NCI-H82 treated with DMSO at 0.1 percent for 48 hours (cell line): ENCODE results near the gene NANOS3.

Experiments
- DNase-seq: peaks from one replicate; lab custom pipeline; 2025; ENCODE audit not compliant: unreplicated experiment; lab: John Stamatoyannopoulos, UW

NANOS3 gene

DNA sequence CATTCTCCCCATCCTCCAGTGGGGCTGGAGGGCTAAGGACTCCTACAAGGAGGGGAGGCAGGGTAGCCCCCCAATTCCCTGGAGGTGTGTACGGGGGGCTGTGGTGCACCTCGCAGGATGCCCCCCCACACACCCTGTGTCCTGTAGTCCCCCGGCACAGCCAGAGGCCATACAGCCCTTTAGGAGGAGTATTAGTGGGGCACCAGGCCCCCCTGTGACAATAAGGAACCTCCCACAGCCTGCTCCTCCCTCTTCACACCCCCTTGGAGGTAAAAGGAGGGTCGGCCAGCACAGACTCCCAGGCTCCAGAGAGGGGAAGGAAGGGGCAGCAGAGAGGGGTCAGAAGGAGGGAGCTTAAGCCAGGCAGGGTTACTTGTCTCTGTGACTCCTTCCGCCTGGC lies at the start of gene NANOS3:
NANOS3 (plus strand) TSS at position 301 of the 400 bp plus-strand sequence. CDS start 115 bp downstream, outside the sequence.
- DNase-seq: no peak

DNA sequence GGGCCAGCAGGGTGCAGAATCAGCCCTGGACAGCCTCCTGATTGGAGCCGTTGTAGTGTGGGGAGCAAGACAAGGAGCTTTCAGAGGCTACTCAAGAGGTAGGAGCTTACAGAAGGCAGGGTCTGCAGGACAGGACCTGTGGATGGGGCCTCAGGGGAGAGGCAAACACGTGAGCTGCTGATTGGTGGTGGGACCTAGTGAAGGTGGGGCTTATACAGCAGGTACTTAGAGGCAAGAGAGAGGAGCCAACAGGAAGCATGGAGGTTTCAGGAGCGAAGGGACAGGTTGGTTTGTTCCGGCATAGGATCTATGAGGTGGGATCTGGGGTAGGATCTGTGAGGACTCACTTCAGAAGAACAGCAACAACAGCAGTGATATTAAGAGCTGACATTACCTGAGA lies 49.3 kb upstream of the NANOS3 start:
- DNase-seq: no peak

- DNase-seq: no peak
Observed at GRCh38 chr19:13830114-13830740, 46.7 kb upstream of the NANOS3 start.

- DNase-seq: no peak
Observed at GRCh38 chr19:13830741-13831536, 46.0 kb upstream of the NANOS3 start.

DNA sequence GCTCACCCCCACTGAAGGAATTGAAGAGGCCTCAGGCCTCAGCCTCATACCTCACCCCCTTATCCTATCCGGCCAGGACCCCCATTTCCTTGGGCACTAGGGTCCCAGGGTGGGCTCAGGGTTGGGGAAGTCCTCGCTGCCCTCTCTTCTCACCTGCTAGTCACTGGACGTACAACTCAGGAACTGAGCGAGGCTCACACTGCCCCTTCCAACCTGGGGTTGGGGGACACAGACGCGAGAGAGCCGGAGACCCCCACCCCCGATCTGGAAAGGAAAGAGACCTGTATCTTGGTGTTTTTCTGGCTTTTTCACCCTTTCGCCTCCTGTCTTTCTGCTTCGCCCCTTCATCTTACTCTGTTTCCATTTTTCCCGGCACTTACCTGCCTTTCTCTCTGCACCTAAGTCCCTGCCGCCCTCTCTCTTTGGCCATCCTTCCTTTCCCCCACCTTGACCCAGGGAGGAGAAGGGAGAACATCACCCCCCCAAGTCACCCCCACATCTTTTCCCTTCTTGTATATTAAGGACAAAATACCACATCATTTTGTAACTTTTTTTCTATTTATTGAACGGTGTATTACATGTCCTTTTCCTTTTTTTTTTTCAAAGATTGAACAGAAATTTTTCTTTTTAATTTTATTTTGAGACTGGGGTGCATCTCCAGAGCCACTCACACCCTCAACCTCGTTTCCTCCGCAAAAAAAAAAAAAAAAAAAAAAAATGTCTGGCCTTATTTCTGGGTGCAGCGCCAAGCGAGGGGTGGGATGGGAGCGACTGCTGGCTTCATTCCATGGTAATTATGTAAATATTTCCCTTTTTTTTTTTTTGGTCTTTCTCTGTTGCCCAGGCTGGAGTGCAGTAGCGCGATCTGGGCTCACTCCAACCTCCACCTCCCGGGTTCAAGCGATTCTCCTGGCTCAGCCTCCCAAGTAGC lies 45.1 kb upstream of the NANOS3 start:
- DNase-seq: no peak

DNA sequence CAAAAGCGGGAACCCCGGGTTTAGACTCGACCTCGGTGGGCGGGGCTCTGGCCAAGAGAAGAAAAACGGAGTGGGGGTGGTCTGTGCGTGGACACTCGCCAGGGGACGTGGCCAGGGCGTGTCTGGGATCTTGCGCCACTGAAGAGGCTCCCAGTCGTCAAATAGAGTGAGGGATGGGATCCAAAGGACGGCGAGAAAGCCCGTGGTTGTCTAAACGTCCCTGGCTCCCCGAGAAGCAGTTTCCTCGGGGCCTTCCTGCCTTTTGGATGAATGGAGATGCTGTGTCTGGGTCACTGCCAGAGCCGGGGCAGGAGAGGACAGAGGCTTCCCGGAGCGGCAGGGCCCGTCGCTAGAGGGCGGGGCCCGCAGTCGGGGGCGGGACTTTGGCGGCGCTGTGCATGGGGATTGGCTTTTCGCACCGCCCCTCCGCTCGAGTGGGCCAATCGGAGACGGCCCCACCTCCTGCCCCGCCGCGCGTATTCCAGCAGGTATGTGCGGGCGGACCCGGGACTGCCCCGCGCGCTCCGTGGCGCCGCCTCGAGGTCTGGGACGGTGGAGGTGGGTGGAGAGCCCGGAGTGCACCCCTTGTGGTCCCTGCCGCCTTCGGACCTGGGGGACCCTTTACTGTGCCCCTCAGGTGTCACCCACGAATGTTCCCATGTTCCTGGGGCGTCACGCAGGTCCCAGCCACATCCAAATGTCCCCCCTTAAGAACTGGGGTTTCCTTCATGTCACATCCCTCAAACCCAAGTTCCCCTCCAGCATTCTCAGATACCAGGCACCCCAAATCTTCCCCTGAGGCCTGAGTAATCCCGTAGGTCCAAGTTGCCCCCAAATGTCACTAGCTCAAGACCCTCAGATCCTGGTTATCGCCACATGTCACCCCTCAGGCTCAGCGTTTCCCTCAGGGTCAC lies 43.3 kb upstream of the NANOS3 start:
- peak; percentile 54 for DNase-seq

GRCh38 chr19:13834244-13835069 lies 42.5 kb upstream of the NANOS3 start:
- DNase-seq: no peak

GRCh38 chr19:13835791-13836723 lies 40.9 kb upstream of the NANOS3 start:
- no peak for DNase-seq

DNA sequence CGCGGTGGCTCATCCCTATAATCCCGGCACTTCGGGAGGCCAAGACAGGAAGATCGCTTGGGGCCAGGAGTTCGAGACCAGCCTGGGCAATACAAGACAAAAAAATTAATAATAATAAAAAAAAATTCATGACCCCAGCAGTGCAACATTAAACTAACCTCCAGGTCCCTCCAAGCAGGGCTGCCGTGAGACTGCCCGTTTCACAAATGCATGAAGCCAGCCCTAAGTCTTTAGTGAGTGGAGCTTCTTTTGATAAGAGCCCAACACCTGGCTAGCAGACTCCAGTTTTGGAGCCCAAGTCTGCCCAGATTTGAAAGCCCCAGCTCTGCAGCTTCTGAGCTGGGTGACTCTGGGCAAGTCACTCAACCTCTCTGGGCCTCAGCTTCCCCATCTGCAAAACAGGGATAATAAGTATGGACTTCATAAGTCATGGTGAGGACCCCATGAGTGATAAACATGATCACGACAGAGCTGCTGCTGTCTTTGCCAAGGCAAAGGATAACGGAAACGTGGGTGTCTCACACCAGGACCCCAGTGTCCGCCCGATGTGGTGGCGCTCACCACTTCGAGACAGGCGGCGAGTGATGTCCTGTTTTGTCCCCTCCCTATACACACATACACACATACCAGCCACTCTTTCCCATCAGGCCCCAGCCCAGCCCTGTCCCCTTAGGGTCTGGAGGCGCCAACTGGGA lies 38.4 kb upstream of the NANOS3 start:
- DNase-seq: no peak

GRCh38 chr19:13839130-13839937 lies 37.6 kb upstream of the NANOS3 start:
- DNase-seq: no peak

- DNase-seq: no peak
Observed at GRCh38 chr19:13839938-13840304, 37.0 kb upstream of the NANOS3 start.

DNA sequence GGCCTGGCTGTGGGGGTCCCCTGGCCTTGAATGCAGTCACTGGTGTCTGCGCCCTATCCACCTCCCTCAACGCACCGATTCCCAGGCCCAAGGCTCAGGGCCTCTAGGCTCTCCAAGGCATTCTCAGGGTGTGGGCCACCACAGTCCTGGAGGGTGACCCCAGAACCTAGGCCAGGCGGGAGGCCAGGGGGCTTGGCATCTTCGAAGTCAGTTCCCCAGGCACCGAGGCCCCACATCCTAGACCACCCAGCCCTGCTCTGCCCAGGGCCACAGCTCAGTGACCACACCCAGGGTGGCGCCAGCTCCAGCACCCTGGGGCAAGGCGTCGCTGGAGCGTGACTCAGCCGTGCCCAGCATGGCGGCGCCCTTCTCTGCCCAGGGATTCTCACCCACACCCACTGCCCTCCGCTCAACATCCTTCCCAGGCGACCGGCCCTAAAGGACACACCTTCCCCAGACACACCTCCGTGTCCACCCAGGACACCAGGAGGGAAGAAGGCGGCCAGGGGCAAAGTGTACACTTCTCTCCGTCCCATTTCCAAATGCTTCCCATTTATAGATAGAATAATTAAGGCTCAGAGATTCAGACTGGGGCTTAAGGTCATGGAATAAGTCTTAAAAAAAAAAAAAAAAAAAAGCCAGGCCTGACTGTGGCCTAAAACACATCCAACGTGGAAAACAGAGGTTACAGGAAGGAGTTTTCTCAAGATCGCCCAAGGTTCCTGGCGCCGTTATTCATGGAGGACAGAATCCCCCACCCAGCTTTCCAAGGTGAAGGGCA lies 36.4 kb upstream of the NANOS3 start:
- no peak for DNase-seq

DNA sequence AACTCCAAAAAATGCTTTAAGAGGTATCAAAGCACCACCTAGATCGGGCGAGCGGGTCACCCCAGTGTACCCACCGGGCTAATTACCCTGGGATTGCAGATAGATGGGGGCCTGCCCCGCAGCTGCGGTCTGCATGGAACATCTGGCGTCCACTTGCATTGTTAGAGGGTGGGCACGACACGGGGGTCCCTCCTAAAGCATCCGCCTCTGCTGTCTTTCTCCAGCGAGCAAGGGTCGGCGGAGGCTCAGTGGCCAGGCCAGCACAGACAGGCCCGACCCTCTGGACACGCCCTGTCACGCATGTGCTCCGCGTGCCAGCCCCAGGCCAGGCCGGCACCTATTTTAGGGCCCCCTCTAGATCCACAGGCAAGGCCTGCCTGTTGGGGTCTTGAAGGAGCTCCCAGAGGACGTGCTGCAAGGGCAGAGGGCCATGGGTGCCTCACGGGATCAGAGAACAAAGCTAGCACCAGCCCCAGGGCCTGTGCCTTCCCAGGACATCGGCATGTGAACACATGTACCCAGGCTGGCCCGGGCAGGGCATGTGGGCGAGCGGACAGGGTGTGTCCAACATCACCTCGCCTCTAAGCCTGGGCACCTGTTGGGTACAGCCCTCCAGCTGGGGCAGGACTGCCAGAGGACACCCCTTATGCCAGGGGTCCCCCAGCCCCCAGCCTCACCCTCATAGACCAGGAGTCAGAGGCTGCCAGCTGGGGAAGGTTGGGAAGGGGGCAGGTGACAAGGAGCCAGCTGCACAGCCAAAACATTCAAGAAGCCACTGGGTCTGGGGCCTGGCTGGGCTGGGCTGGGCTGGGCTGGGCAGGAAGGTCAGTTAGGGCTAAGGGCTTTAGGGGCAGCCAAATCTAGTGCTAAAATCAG lies 35.6 kb upstream of the NANOS3 start:
- no peak for DNase-seq

DNA sequence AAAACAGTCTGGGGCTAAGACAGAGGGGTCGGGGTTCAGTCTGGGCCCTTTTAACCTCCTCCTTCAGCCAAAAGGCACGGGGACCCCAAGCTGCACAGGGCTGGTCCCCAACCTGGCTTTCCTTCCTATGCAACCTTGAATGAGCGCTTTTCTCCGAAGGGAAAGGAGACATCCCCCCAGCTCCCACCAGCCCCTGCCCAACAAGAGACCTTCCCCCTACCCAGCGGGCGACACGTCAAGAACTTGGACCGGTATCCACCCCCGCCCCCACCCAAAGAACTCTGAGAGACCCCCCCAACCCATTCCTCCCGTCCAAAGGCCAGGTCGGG lies 35.0 kb upstream of the NANOS3 start:
- no peak for DNase-seq

- no peak for DNase-seq
Observed at GRCh38 chr19:13842291-13843103, 34.4 kb upstream of the NANOS3 start.
